Colonic mucosa (tissue), 4 donors: ENCODE results near the gene ABCA7. TPM values are rescaled to one million over a fixed set of nuclear protein-coding genes. Genes with fewer than 3 reads are reported as not detected.
A peak's percentile ranks its signal among the peaks of the same experiment; 100 is the strongest.

Experiments used
- DNase-seq: peaks from one replicate; pipeline ENCODE4 v3.0.0-alpha.2; 2020
- H3K27ac ChIP-seq: fragments of 200-600 bp; one replicate; pipeline ENCODE4 v1.8.0; 2021
- H3K27me3 ChIP-seq: fragments of 200-600 bp; one replicate; pipeline ENCODE4 v1.8.0; 2021
- H3K36me3 ChIP-seq: fragments of 200-600 bp; one replicate; pipeline ENCODE4 v1.8.0; 2021
- H3K4me1 ChIP-seq: fragments of 200-600 bp; one replicate; pipeline ENCODE4 v1.8.0; 2021; ENCODE audit warnings: mild to moderate bottlenecking
- H3K4me3 ChIP-seq: fragments of 200-600 bp; one replicate; pipeline ENCODE4 v1.8.0; 2021
- H3K9ac ChIP-seq, 2 donors: one replicate each; pipeline ENCODE4 v1.7.0; 2013; ENCODE audit warnings: control low read depth in 2 of 2, low read depth in 2 of 2, low read length in 2 of 2
- H3K9me3 ChIP-seq: fragments of 200-600 bp; one replicate; pipeline ENCODE4 v1.8.0; 2021
- intact Hi-C: fragments of 100-400 bp; cut with DNase I; formaldehyde crosslinking; loops from one replicate; pipeline ENCODE4 v1.14.1; 2022
- total RNA-seq, 2 donors: library from RNA; stranded (reverse); fragmentation: NEBNext Ultra II Directional in 1 of 2; extraction: Animal tissue kit (Norgen Biotek cat#: 25700) in 1 of 2; gene quantifications; one replicate each; pipeline ENCODE4 v1.2.1, GENCODE V29; 2021
- TF ChIP-seq, protein P1 (sequence below): fragments of 200-600 bp; IDR thresholded peaks from one replicate; pipeline ENCODE4 v1.8.0; 2022; ENCODE audit warnings: antibody characterized with exemption, mild to moderate bottlenecking
- donor health status: healthy.
- donor health status: DM: no; HTN: no; CAD: no.
- donor health status: DM: no; HTN: no; CAD: no.

Gene ABCA7
- total RNA-seq, 2 donors from 2014 or later, result 23.9 to 31.6 TPM

DNA sequence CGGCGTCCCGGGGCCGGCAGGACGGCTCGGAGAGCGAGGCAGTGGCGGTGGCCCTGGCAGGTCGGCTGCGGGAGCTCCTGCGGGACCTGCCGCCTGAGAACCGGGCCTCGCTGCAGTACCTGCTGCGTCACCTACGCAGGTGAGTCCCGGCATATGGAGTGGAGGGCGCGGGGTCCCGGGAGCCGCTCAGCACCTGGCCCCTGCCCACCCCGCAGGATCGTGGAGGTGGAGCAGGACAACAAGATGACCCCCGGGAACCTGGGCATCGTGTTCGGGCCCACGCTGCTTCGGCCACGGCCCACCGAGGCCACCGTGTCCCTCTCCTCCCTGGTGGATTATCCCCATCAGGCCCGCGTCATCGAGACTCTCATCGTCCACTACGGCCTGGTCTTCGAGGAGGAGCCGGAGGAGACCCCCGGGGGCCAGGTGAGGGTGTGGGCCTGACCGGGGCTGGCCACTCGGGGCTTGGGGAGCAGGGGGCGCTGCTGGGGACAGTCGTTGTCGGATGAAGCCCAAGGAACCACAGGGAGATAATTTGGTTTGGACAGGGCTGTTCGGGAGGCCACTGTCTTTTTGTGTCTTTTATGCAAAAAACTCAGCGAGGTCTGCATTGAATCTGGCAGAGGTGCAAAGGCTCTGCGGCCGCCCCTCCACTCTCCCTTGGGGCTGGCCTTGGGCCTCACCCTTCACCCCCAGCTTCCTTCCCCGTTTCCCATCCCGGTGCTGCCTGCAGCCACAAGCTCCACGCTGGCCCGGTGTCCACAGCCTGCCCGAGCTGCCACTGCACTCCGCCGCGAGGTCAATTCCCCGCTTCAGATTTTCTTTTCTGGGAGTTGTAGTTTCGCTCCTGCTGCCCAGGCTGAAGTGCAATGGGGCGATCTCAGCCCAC lies 43.3 kb downstream of the ABCA7 start:
- TF ChIP-seq, protein P1, sequence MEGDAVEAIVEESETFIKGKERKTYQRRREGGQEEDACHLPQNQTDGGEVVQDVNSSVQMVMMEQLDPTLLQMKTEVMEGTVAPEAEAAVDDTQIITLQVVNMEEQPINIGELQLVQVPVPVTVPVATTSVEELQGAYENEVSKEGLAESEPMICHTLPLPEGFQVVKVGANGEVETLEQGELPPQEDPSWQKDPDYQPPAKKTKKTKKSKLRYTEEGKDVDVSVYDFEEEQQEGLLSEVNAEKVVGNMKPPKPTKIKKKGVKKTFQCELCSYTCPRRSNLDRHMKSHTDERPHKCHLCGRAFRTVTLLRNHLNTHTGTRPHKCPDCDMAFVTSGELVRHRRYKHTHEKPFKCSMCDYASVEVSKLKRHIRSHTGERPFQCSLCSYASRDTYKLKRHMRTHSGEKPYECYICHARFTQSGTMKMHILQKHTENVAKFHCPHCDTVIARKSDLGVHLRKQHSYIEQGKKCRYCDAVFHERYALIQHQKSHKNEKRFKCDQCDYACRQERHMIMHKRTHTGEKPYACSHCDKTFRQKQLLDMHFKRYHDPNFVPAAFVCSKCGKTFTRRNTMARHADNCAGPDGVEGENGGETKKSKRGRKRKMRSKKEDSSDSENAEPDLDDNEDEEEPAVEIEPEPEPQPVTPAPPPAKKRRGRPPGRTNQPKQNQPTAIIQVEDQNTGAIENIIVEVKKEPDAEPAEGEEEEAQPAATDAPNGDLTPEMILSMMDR, result no peak
- Histone ChIP-seq H3K27ac (peak overlapping the region; percentile 59), H3K9ac (peak overlapping the region; percentile 68 to 78), H3K9me3 (no peaks in the 10 kb centered on the region), H3K36me3 (no peaks in the 10 kb centered on the region), H3K27me3 (no peaks in the 10 kb centered on the region), H3K4me3 (peak overlapping the region; percentile 42), H3K4me1 (peaks cover 4% of the 10 kb centered on the region)
- intact Hi-C loops, result no loop called here
- no peak for DNase-seq

DNA sequence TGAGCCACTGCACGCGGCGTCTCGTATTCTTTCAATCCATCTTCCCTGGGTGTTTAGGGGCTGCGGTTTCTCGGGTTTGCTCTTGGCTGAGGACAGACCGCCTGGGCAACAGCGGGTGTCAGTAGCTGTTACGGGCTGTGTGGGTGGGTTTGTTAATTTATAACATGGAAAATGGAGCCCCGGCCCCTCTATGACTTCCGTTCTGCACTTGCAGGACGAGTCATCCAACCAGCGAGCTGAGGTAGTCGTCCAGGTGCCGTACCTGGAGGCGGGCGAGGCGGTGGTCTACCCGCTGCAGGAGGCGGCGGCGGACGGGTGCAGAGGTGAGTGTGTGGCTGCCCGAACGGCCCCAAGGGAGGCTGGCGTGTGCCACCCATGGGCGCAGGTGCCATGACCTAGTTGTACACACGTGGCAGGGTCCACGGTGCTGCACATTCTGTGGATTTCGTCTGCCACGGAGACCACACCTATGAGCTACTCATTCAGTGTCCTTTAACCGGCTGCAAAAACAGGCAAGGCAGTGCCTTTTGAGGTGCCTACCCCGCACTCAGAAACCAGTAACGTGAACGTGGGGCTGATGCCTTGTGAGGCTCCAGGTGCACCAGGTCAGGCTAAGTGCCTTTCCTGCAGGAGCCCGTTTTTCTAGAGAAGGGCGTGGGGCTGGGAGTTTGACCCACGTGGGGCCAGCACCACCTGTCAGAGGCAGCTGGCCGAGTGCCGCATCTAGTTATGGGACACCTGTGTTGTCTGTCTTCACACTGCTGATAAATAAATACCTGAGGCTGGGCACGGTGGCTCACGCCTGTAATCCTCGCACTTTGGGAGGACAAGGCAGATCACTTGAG lies 44.3 kb downstream of the ABCA7 start:
- DNase-seq, result no peak
- H3K4me3 ChIP-seq, result no peak overlapping the region
- H3K9me3 ChIP-seq, result no peaks in the 10 kb centered on the region
- H3K27ac ChIP-seq, result no peak overlapping the region
- intact Hi-C loops, result no loop called here
- peaks cover 4% of the 10 kb centered on the region for H3K4me1 ChIP-seq
- H3K9ac ChIP-seq, result no peak overlapping the region
- H3K36me3 ChIP-seq, result no peaks in the 10 kb centered on the region
- no peaks in the 10 kb centered on the region for H3K27me3 ChIP-seq
- TF ChIP-seq, protein P1, result no peak

DNA sequence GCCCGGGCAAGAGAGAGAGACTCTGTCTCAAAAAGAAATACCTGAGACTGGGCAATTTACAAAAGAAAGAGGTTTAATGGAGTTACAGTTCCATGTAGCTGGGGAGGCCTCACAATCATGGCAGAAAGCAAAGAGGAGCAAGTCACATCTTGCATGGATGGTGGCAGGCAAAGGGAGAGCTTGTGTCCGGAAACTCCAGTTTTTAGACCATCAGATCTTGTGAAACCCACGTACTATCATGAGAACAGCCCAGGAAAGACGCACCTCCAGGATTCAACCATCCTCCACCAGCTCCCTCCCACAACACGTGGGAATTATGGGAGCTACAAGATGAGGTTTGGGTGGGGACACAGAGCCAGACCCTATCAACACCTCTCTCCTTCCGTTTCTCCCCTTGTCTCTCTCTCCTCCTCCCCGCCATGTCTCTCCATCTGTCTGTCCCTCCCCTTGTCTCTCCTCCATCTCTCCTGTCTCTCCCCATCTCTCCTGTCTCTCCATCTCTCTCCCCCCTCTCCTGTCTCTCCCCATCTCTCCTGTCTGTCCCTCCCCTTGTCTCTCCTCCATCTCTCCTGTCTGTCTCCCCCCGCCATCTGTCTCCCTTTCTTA lies 45.2 kb downstream of the ABCA7 start:
- Histone ChIP-seq H3K9me3 (no peaks in the 10 kb centered on the region), H3K4me1 (peaks cover 4% of the 10 kb centered on the region), H3K4me3 (no peak overlapping the region), H3K27ac (no peak overlapping the region), H3K27me3 (no peaks in the 10 kb centered on the region), H3K9ac (no peak overlapping the region), H3K36me3 (no peaks in the 10 kb centered on the region)
- intact Hi-C loops, result no loop called here
- no peak for DNase-seq
- TF ChIP-seq, protein P1, result no peak

DNA sequence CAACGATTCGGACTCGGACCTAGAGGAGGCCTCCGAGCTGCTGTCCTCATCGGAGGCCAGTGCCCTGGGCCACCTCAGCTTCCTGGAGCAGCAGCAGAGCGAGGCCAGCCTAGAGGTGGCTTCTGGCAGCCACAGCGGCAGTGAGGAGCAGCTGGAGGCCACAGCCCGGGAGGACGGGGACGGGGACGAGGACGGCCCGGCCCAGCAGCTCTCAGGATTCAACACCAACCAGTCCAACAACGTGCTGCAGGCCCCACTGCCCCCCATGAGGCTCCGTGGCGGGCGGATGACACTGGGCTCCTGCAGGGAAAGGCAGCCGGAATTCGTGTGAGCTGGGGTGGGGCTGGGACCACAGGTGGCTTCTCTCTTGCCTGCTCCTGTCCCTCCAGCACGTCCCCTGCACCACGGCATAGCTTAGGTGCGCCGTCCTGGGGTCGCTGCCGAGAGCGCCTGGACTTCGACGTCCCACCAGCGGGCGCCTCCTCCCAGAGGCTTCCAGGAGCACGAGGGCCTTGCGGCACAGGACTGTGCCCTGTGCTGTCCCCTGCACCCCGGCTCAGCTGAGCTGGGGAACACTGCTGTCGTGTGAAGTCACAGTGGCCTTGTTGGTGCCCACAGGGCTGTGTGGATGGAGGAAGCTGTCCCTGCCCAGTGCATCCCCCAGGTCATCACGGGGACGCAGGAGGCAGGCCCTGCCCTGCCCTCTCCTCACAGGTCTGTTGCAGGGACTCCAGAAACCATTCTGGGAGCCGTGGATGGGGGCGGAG lies 46.0 kb downstream of the ABCA7 start:
- DNase-seq, result no peak
- intact Hi-C loops, result no loop called here
- H3K27ac ChIP-seq, result no peak overlapping the region
- H3K36me3 ChIP-seq, result no peaks in the 10 kb centered on the region
- TF ChIP-seq, protein P1, result no peak
- H3K9ac ChIP-seq, result no peak overlapping the region
- H3K27me3 ChIP-seq, result no peaks in the 10 kb centered on the region
- H3K4me1 ChIP-seq, result peaks cover 4% of the 10 kb centered on the region
- no peak overlapping the region for H3K4me3 ChIP-seq
- H3K9me3 ChIP-seq, result no peaks in the 10 kb centered on the region

DNA sequence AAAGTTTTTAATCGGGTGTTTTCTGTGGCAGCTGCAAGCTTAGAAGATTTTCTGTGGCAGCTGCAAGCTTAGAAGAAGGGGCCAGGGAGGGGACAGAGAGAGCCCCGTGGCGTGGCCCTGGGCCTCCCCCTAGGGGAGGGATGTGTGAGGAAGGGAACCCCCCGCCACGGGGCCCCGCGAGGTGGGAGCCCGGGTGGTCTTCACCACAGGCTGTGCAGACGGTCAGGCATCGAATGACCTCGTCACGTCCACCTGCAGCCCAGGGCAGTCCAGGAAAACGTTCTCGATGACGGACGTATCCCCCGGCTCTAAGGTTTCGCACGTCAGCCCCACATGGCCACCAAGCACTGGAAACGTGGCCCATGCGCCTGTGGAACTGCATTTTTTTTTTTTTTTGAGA lies 46.7 kb downstream of the ABCA7 start:
- no peak overlapping the region for H3K27ac ChIP-seq

More for the DNA sequence above, 46.7 kb downstream of the ABCA7 start:
- no peaks in the 10 kb centered on the region for H3K27me3 ChIP-seq
- TF ChIP-seq, protein P1, result no peak
- intact Hi-C loops, result no loop called here
- H3K36me3 ChIP-seq, result peaks cover 4% of the 10 kb centered on the region
- peaks cover 1% of the 10 kb centered on the region for H3K4me1 ChIP-seq
- no peak overlapping the region for H3K9ac ChIP-seq
- no peaks in the 10 kb centered on the region for H3K9me3 ChIP-seq
- no peak overlapping the region for H3K4me3 ChIP-seq
- DNase-seq, result no peak
